Cerebellar cortex (tissue), 1 donor: ENCODE measurements around the gene NDEL1.

Experiments used
- DNase-seq: peaks from one replicate; pipeline ENCODE4 v3.0.0-alpha.2; 2015; ENCODE audit warnings: low spot score

Gene NDEL1

GRCh38 chr17:8413938-8414337 lies 21.7 kb upstream of the NDEL1 start:
- DNase-seq: no peak

- DNase-seq: no peak
These were observed 17.9 kb upstream of the NDEL1 start for GRCh38 chr17:8417806-8418205.

- no peak for DNase-seq
These were observed 17.2 kb upstream of the NDEL1 start for GRCh38 chr17:8418471-8418870.

GRCh38 chr17:8419305-8419704 lies 16.4 kb upstream of the NDEL1 start:
- no peak for DNase-seq

GRCh38 chr17:8420041-8420934 lies 15.4 kb upstream of the NDEL1 start:
- DNase-seq: no peak

GRCh38 chr17:8421571-8421970 lies 14.1 kb upstream of the NDEL1 start:
- no peak for DNase-seq

- DNase-seq: no peak
These were observed 9.5 kb upstream of the NDEL1 start for GRCh38 chr17:8426094-8426720.

- DNase-seq: no peak
These were observed 8.9 kb upstream of the NDEL1 start for GRCh38 chr17:8426802-8427201.

GRCh38 chr17:8430966-8431365 lies 4.7 kb upstream of the NDEL1 start:
- DNase-seq: no peak

- peak; percentile 41 for DNase-seq
These were observed 622 bp downstream of the NDEL1 start for GRCh38 chr17:8436169-8436843.

- no peak for DNase-seq
These were observed 1.1 kb downstream of the NDEL1 start for GRCh38 chr17:8436844-8437171.

GRCh38 chr17:8438441-8438840 lies 2.8 kb downstream of the NDEL1 start:
- DNase-seq: no peak

GRCh38 chr17:8439681-8440080 lies 4.0 kb downstream of the NDEL1 start:
- DNase-seq: no peak

GRCh38 chr17:8441690-8442089 lies 6.0 kb downstream of the NDEL1 start:
- no peak for DNase-seq

- no peak for DNase-seq
These were observed 6.6 kb downstream of the NDEL1 start for GRCh38 chr17:8442310-8442709.

- DNase-seq: no peak
These were observed 8.1 kb downstream of the NDEL1 start for GRCh38 chr17:8443756-8444155.

- no peak for DNase-seq
These were observed 8.8 kb downstream of the NDEL1 start for GRCh38 chr17:8444494-8444893.

GRCh38 chr17:8445536-8445935 lies 9.9 kb downstream of the NDEL1 start:
- no peak for DNase-seq

- no peak for DNase-seq
These were observed 12.1 kb downstream of the NDEL1 start for GRCh38 chr17:8447799-8448198.

GRCh38 chr17:8448310-8448709 lies 12.6 kb downstream of the NDEL1 start:
- DNase-seq: no peak

- DNase-seq: no peak
These were observed 16.4 kb downstream of the NDEL1 start for GRCh38 chr17:8451933-8452614.

- no peak for DNase-seq
These were observed 17.6 kb downstream of the NDEL1 start for GRCh38 chr17:8453326-8453725.
